Measurements from ENCODE around the gene CAMK1D.

DNA sequence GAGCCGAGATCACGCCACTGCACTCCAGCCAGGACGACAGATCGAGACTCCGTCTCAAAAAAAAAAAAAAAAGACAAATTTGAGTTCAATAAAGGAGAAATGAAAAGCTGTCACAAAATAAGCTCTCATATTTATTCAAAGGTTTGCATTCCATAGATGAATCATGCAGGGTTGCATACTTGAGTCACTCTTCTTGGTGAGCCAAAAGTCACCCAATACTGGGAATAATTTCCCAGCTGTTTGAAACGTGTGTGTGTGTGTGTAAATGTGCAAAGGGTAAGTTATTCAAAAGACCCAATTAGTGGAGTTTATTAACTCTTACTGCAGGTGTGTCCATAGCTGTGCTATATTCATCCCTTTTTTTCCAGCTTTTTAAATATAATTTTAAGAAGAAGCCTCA, 354.5 kb downstream of the CAMK1D start:
- TF ChIP-seq, protein P1, sequence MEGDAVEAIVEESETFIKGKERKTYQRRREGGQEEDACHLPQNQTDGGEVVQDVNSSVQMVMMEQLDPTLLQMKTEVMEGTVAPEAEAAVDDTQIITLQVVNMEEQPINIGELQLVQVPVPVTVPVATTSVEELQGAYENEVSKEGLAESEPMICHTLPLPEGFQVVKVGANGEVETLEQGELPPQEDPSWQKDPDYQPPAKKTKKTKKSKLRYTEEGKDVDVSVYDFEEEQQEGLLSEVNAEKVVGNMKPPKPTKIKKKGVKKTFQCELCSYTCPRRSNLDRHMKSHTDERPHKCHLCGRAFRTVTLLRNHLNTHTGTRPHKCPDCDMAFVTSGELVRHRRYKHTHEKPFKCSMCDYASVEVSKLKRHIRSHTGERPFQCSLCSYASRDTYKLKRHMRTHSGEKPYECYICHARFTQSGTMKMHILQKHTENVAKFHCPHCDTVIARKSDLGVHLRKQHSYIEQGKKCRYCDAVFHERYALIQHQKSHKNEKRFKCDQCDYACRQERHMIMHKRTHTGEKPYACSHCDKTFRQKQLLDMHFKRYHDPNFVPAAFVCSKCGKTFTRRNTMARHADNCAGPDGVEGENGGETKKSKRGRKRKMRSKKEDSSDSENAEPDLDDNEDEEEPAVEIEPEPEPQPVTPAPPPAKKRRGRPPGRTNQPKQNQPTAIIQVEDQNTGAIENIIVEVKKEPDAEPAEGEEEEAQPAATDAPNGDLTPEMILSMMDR (IDR thresholded peaks at IDR 0.05), result no peak
- TF ChIP-seq EP300 (IDR thresholded peaks at IDR 0.05) (no peak), POLR2A (IDR thresholded peaks at IDR 0.05) (no peak)
